ENCODE results near the gene ABRACL. TPM values are rescaled to one million over a fixed set of nuclear protein-coding genes. Genes with fewer than 3 reads are reported as not detected.

The ABRACL gene
- total RNA-seq, 2 experiments from 2014 or later = 98.2 to 124 TPM

GRCh38 chr6:139080255-139080920, 51.8 kb downstream of the ABRACL start:
- no peak for DNase-seq
- CTCF ChIA-PET = no interaction called here
- H3K4me3 Mint-ChIP-seq = no peak overlapping the region
- H3K27ac Mint-ChIP-seq = no peak overlapping the region
- H3K4me1 Mint-ChIP-seq = no peaks in the 10 kb centered on the region
- H3K27me3 Mint-ChIP-seq = no peaks in the 10 kb centered on the region
- H3K9me3 Mint-ChIP-seq (ENCODE audit: low read depth) = no peaks in the 10 kb centered on the region
- no peak for ATAC-seq
- H3K36me3 Mint-ChIP-seq = no peaks in the 10 kb centered on the region

- CTCF ChIA-PET = no interaction called here
- no peak overlapping the region for H3K27ac Mint-ChIP-seq
Measured at GRCh38 chr6:139081471-139081870, 52.9 kb downstream of the ABRACL start.

GRCh38 chr6:139082370-139082769, 53.8 kb downstream of the ABRACL start:
- no peak overlapping the region for H3K27ac Mint-ChIP-seq
- ATAC-seq (no peak), DNase-seq (no peak)
- no peaks in the 10 kb centered on the region for H3K4me1 Mint-ChIP-seq
- H3K4me3 Mint-ChIP-seq = no peak overlapping the region
- H3K27me3 Mint-ChIP-seq = no peaks in the 10 kb centered on the region
- no peaks in the 10 kb centered on the region for H3K36me3 Mint-ChIP-seq
- no peaks in the 10 kb centered on the region for H3K9me3 Mint-ChIP-seq (ENCODE audit: low read depth)
- CTCF ChIA-PET = no interaction called here

More at GRCh38 chr6:139081471-139081870, 52.9 kb downstream of the ABRACL start:
- Mint-ChIP-seq H3K36me3 (no peaks in the 10 kb centered on the region), H3K27me3 (no peaks in the 10 kb centered on the region), H3K4me3 (no peak overlapping the region), H3K4me1 (no peaks in the 10 kb centered on the region), H3K9me3 (ENCODE audit: low read depth) (no peaks in the 10 kb centered on the region)
- DNase-seq (no peak), ATAC-seq (no peak)

- peaks cover 2% of the 10 kb centered on the region for H3K9me3 Mint-ChIP-seq (ENCODE audit: low read depth)
- CTCF ChIA-PET = no interaction called here
- H3K4me1 Mint-ChIP-seq = no peaks in the 10 kb centered on the region
- no peak overlapping the region for H3K4me3 Mint-ChIP-seq
- ATAC-seq = no peak
- H3K27ac Mint-ChIP-seq = no peak overlapping the region
- no peaks in the 10 kb centered on the region for H3K27me3 Mint-ChIP-seq
- DNase-seq = no peak
- peaks cover 5% of the 10 kb centered on the region for H3K36me3 Mint-ChIP-seq
Measured at GRCh38 chr6:139091826-139092225, 63.3 kb downstream of the ABRACL start.

Other genes with a start within 250 kb of the ABRACL start
- gene ECT2L, start 232.7 kb upstream of the ABRACL start, total RNA-seq = not detected
- 10 to 100 TPM; 48.2 to 55.2 TPM for gene REPS1, start 40.5 kb upstream of the ABRACL start, total RNA-seq
- gene HECA, start 106.3 kb downstream of the ABRACL start, total RNA-seq = 10 to 100 TPM; 47.3 to 49.5 TPM